IMR-90 (cell line): ENCODE measurements around the gene IRAK1BP1. TPM values are rescaled to one million over a fixed set of nuclear protein-coding genes. Genes with fewer than 3 reads are reported as not detected.

ENCODE experiments used
- ATAC-seq: fragments of 200-7000 bp; cut with Tn5 transposase; 2 replicates; pipeline ENCODE4 v1.9.1; 2020; ENCODE audit warnings: low read depth, mild to moderate bottlenecking, moderate library complexity
- BruUV-seq: library from RNA; stranded (reverse); fragments of 400-500 nt; replicated peaks from 2 replicates; lab custom pipeline; 2021; lab: Mats Ljungman, UMichigan
- CTCF ChIA-PET: fragments of 300-600 bp; formaldehyde crosslinking; extraction: SDS; loops from one replicate; lab custom pipeline; 2021; ENCODE audit warnings: antibody characterized with exemption; lab: Yijun Ruan, JAX
- POLR2A ChIA-PET: fragments of 300-600 bp; sonication (Branson Sonifier 250); formaldehyde crosslinking; loops from one replicate; lab custom pipeline; 2022; ENCODE audit warnings: antibody characterized with exemption; ENCODE audit not compliant: unreplicated experiment; lab: Charles Lee
- DNase-seq: peaks from one replicate; pipeline ENCODE4 v3.0.0; 2013
- H2AFZ ChIP-seq: replicated peaks from 2 replicates; pipeline ENCODE3; 2013; ENCODE audit warnings: low read length, mild to moderate bottlenecking; ENCODE audit not compliant: poor library complexity
- H2AK5ac ChIP-seq: 2 replicates; pipeline ENCODE4 v1.6.1; 2013; ENCODE audit warnings: low read depth, low read length, inconsistent platforms
- H2AK9ac ChIP-seq: replicated peaks from 2 replicates; pipeline ENCODE3; 2013; ENCODE audit warnings: mild to moderate bottlenecking, low read depth, low read length, moderate library complexity; ENCODE audit not compliant: poor library complexity
- H2BK120ac ChIP-seq: 2 replicates; pipeline ENCODE4 v1.6.1; 2013; ENCODE audit warnings: low read depth, low read length, inconsistent platforms
- H2BK15ac ChIP-seq: 3 replicates; pipeline ENCODE4 v1.6.1; 2013; ENCODE audit warnings: low read depth, low read length, inconsistent platforms
- H2BK20ac ChIP-seq: 2 replicates; pipeline ENCODE4 v1.6.1; 2013; ENCODE audit warnings: low read depth, mild to moderate bottlenecking, inconsistent platforms, low read length, moderate library complexity
- H2BK5ac ChIP-seq: 2 replicates; pipeline ENCODE4 v1.6.1; 2013; ENCODE audit warnings: mild to moderate bottlenecking, low read depth, low read length, inconsistent platforms; ENCODE audit not compliant: poor library complexity, severe bottlenecking
- H3K14ac ChIP-seq: replicated peaks from 2 replicates; pipeline ENCODE4 v1.6.1; 2013; ENCODE audit warnings: low read depth, low read length, inconsistent platforms
- H3K18ac ChIP-seq: 2 replicates; pipeline ENCODE4 v1.6.1; 2013; ENCODE audit warnings: low read depth, low read length, control low read depth
- H3K23ac ChIP-seq: 2 replicates; pipeline ENCODE4 v1.6.1; 2013; ENCODE audit warnings: low read depth, low read length, inconsistent platforms
- H3K27ac ChIP-seq: 2 replicates; pipeline ENCODE4 v1.5.1; 2013; ENCODE audit warnings: mild to moderate bottlenecking, control low read depth, low read length; ENCODE audit not compliant: insufficient read depth
- H3K27me3 ChIP-seq: 2 replicates; pipeline ENCODE4 v1.6.1; 2013; ENCODE audit warnings: low read length; ENCODE audit not compliant: control insufficient read depth, insufficient read depth
- H3K36me3 ChIP-seq: 2 replicates; pipeline ENCODE4 v1.6.1; 2013; ENCODE audit warnings: low read length, mixed read lengths; ENCODE audit not compliant: control insufficient read depth, insufficient read depth
- H3K4ac ChIP-seq: 2 replicates; pipeline ENCODE4 v1.6.1; 2013; ENCODE audit warnings: low read depth, low read length, inconsistent platforms
- H3K4me1 ChIP-seq: 2 replicates; pipeline ENCODE4 v1.6.1; 2013; ENCODE audit warnings: low read length, mixed read lengths; ENCODE audit not compliant: control insufficient read depth, insufficient read depth
- H3K4me2 ChIP-seq: 2 replicates; pipeline ENCODE4 v1.6.1; 2013; ENCODE audit warnings: low read depth, mild to moderate bottlenecking, control low read depth, low read length, moderate library complexity
- H3K4me3 ChIP-seq: 2 replicates; pipeline ENCODE4 v1.5.1; 2013; ENCODE audit warnings: low read depth, mild to moderate bottlenecking, control low read depth, low read length, moderate library complexity; ENCODE audit not compliant: insufficient read depth
- H3K56ac ChIP-seq: 2 replicates; pipeline ENCODE4 v1.6.1; 2013; ENCODE audit warnings: low read length, inconsistent platforms; ENCODE audit not compliant: insufficient read depth; ENCODE audit errors: extremely low read depth
- H3K79me1 ChIP-seq, 2 experiments: 2 replicates each; pipeline ENCODE4 v1.6.1; 2013; ENCODE audit warnings: low read length in 2 of 2, inconsistent platforms in 1 of 2, low read depth in 1 of 2
- H3K9ac ChIP-seq: 2 replicates; pipeline ENCODE4 v1.6.1; 2013; ENCODE audit warnings: low read depth, low read length, control low read depth
- H3K9me1 ChIP-seq: 2 replicates; pipeline ENCODE4 v1.6.1; 2013; ENCODE audit warnings: low read length, inconsistent platforms; ENCODE audit not compliant: insufficient read depth
- H3K9me3 ChIP-seq: 2 replicates; pipeline ENCODE4 v1.6.1; 2013; ENCODE audit warnings: low read length; ENCODE audit not compliant: control insufficient read depth, insufficient read depth
- H4K20me1 ChIP-seq: 2 replicates; pipeline ENCODE4 v1.6.1; 2013; ENCODE audit warnings: low read length, inconsistent platforms; ENCODE audit not compliant: insufficient read depth
- H4K5ac ChIP-seq: 2 replicates; pipeline ENCODE4 v1.6.1; 2013; ENCODE audit warnings: mild to moderate bottlenecking, low read depth, low read length, control low read depth
- H4K8ac ChIP-seq, 2 experiments: 2 replicates each; pipeline ENCODE4 v1.6.1; 2013; ENCODE audit warnings: low read depth in 2 of 2, low read length in 2 of 2, control low read depth in 1 of 2, inconsistent platforms in 1 of 2
- H4K91ac ChIP-seq: 2 replicates; pipeline ENCODE4 v1.6.1; 2013; ENCODE audit warnings: low read depth, low read length, inconsistent platforms; ENCODE audit not compliant: insufficient read depth
- CEBPB ChIP-seq: IDR thresholded peaks from 2 replicates; pipeline ENCODE4 v1.6.1; 2012; ENCODE audit warnings: low read depth, low read length, improper control_type of control experiment
- MAZ ChIP-seq: IDR thresholded peaks from 2 replicates; pipeline ENCODE4 v1.6.1; 2012; ENCODE audit warnings: low read depth, mild to moderate bottlenecking, low read length, improper control_type of control experiment, moderate library complexity, borderline replicate concordance
- MXI1 ChIP-seq: IDR thresholded peaks from 2 replicates; pipeline ENCODE4 v1.6.1; 2012; ENCODE audit warnings: low read depth, mild to moderate bottlenecking, low read length, moderate library complexity, borderline replicate concordance
- NFE2L2 ChIP-seq: fragments of 150-350 bp; IDR thresholded peaks from 2 replicates; pipeline ENCODE4 v1.6.1; 2016; ENCODE audit warnings: low read depth, mild to moderate bottlenecking, low read length
- RCOR1 ChIP-seq: IDR thresholded peaks from 2 replicates; pipeline ENCODE4 v1.6.1; 2012; ENCODE audit warnings: mild to moderate bottlenecking, low read length, improper control_type of control experiment; ENCODE audit not compliant: insufficient replicate concordance
- RFX5 ChIP-seq: IDR thresholded peaks from 2 replicates; pipeline ENCODE4 v1.8.0; 2012; ENCODE audit warnings: low read depth, mild to moderate bottlenecking, low read length, moderate library complexity
- WGBS, 2 experiments: methylation state at CpG; one replicate each; pipeline versions ENCODE4 v1.1.5 to v1.1.7; 2013; ENCODE audit warnings: missing lambda C conversion rate in 2 of 2; ENCODE audit not compliant: insufficient read length in 1 of 2; ENCODE audit errors: extremely low coverage in 2 of 2; 5-methylcytosine and 5-hydroxymethylcytosine counted together
- dilution Hi-C: fragments of 300-500 bp; cut with HindIII; formaldehyde crosslinking; loops from one replicate; pipeline ENCODE4 v1.14.3; 2018; ENCODE audit warnings: low sequenced_read_pairs; ENCODE audit not compliant: unreplicated experiment
- in situ Hi-C: fragments of 300-500 bp; cut with MboI; formaldehyde crosslinking; loops from 3 replicates; pipeline ENCODE4 v1.14.3; 2019; ENCODE audit warnings: low sequenced_read_pairs, inconsistent platforms, mixed read lengths
- intact Hi-C: fragments of 100-400 bp; cut with micrococcal nuclease; formaldehyde crosslinking; loops from 2 replicates; pipeline ENCODE4 v1.10.0; 2022
- polyA plus RNA-seq, 3 experiments: library from polyadenylated mRNA; depleted of rRNA; stranded (reverse); fragments of >200 nt; gene quantifications; 2 replicates each; pipeline ENCODE4 v1.2.3, GENCODE V29; 2012; ENCODE audit warnings: low replicate concordance in 1 of 3
- total RNA-seq: library from RNA; depleted of rRNA; stranded (reverse); fragments of >200 nt; gene quantifications from 2 replicates; pipeline ENCODE4 v1.2.3, GENCODE V29; 2012
- TF ChIP-seq, protein P1 (sequence below): fragments of 150-350 bp; IDR thresholded peaks from 2 replicates; pipeline ENCODE4 v1.6.1; 2016; ENCODE audit warnings: low read depth, mild to moderate bottlenecking, low read length, moderate library complexity, borderline replicate concordance
- TF ChIP-seq, protein P2 (sequence below): fragments of 150-350 bp; IDR thresholded peaks from 2 replicates; pipeline ENCODE4 v1.6.1; 2017; ENCODE audit warnings: mild to moderate bottlenecking, antibody characterized with exemption, low read length, low read depth

IRAK1BP1 gene
- total and polyA plus RNA-seq, 2 of the 4 experiments (the other 2 are of a cell fraction), result 0.94 to 2.2 TPM

DNA sequence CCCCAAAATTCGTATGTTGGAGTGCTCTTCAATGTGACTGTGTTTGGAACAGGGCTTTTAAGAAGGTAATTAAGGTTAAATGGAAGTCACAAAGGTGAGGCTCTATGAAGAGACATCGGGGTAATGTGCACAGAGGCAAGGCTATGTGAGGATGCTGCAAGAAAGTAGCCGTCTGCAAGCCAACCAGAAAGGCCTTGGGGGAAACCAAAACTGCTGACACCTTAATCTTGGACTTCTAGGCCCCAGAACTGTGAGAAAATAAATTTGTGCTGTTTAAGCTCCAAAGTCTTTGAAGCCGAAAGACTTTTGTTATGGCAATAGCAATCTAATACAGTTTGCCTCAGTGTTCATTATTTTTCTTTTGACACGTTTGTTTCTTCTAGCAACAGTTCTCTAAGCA, 2.4 kb upstream of the IRAK1BP1 start:
- H2AFZ ChIP-seq, result no peak overlapping the region
- no peak overlapping the region for H3K27ac ChIP-seq
- no peak overlapping the region for H2BK20ac ChIP-seq
- no TSS peak for BruUV-seq
- no peak overlapping the region for H2BK5ac ChIP-seq
- no peak overlapping the region for H4K8ac ChIP-seq
- DNase-seq (no peak), ATAC-seq (no peak)
- no peaks in the 10 kb centered on the region for H3K9me3 ChIP-seq
- POLR2A ChIA-PET, result no interaction called here
- H4K20me1 ChIP-seq, result no peaks in the 10 kb centered on the region
- no peak overlapping the region for H2BK120ac ChIP-seq
- H2BK15ac ChIP-seq, result no peak overlapping the region
- H3K9me1 ChIP-seq, result no peaks in the 10 kb centered on the region
- no peak overlapping the region for H3K4ac ChIP-seq
- no peak overlapping the region for H3K4me3 ChIP-seq
- H2AK9ac ChIP-seq, result no peak overlapping the region
- H3K79me1 ChIP-seq, result no peaks in the 10 kb centered on the region; a peak in 1 of 4 replicates
- H3K14ac ChIP-seq, result no peak overlapping the region
- no peak overlapping the region for H3K9ac ChIP-seq
- WGBS, 2 experiments, result 79% methylated on average over 2 of the region's 5 CpGs; no CpG with 5 or more reads in 1 of the 2 experiments
- H4K91ac ChIP-seq, result no peak overlapping the region
- TF ChIP-seq MAZ (no peak), MXI1 (no peak), RCOR1 (no peak), CEBPB (no peak), RFX5 (no peak), NFE2L2 (no peak)
- TF ChIP-seq, protein P1, sequence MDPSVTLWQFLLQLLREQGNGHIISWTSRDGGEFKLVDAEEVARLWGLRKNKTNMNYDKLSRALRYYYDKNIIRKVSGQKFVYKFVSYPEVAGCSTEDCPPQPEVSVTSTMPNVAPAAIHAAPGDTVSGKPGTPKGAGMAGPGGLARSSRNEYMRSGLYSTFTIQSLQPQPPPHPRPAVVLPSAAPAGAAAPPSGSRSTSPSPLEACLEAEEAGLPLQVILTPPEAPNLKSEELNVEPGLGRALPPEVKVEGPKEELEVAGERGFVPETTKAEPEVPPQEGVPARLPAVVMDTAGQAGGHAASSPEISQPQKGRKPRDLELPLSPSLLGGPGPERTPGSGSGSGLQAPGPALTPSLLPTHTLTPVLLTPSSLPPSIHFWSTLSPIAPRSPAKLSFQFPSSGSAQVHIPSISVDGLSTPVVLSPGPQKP, result no peak
- TF ChIP-seq, protein P2, sequence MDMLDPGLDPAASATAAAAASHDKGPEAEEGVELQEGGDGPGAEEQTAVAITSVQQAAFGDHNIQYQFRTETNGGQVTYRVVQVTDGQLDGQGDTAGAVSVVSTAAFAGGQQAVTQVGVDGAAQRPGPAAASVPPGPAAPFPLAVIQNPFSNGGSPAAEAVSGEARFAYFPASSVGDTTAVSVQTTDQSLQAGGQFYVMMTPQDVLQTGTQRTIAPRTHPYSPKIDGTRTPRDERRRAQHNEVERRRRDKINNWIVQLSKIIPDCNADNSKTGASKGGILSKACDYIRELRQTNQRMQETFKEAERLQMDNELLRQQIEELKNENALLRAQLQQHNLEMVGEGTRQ, result no peak
- H2AK5ac ChIP-seq, result no peak overlapping the region
- no peaks in the 10 kb centered on the region for H3K36me3 ChIP-seq
- intact Hi-C loops, result loop anchor here (5.0 to 10.0 kb wide), 2 partner anchors 212 to 370 kb away; partner anchors contain the start of genes HMGN3 and PHIP
- no peaks in the 10 kb centered on the region for H3K4me1 ChIP-seq
- dilution Hi-C loops, result no loop called here
- no peak overlapping the region for H3K23ac ChIP-seq
- CTCF ChIA-PET, result no interaction called here
- in situ Hi-C loops, result no loop called here
- H3K56ac ChIP-seq, result no peak overlapping the region
- no peak overlapping the region for H3K4me2 ChIP-seq
- no peak overlapping the region for H3K18ac ChIP-seq
- no peak overlapping the region for H4K5ac ChIP-seq
- H3K27me3 ChIP-seq, result no peaks in the 10 kb centered on the region
